ENCODE results near the gene LUZP4.
A peak's percentile ranks its signal among the peaks of the same experiment; 100 is the strongest.
"Not testable (repeated sequence)": the region's sequence is repeated elsewhere in the genome, so short reads cannot be mapped to it uniquely, and the experiment has no call there.

The LUZP4 gene

DNA sequence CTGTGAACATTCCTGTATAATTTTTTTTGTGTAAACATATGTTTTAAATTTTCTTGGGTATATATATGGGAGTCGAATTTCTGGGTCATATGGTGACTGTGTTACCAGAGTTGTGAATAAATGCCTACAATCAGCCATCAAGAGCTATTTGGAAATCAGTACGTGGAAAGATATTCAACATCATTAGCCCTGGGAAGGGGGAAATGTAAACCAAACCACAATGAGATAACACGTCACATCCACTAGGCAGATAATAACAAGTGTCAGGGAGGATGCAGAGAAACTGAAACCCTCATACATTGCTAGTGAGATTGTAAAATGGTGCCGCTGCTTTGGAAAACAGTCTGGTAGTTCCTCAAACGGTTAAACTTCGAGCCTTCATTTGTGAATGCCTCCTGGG, 43.9 kb downstream of the LUZP4 start:
- DNase-seq (ENCODE audit: low spot score) = no peak
- H3K4me3 ChIP-seq = no peak overlapping the region
- TF ChIP-seq, protein P1, sequence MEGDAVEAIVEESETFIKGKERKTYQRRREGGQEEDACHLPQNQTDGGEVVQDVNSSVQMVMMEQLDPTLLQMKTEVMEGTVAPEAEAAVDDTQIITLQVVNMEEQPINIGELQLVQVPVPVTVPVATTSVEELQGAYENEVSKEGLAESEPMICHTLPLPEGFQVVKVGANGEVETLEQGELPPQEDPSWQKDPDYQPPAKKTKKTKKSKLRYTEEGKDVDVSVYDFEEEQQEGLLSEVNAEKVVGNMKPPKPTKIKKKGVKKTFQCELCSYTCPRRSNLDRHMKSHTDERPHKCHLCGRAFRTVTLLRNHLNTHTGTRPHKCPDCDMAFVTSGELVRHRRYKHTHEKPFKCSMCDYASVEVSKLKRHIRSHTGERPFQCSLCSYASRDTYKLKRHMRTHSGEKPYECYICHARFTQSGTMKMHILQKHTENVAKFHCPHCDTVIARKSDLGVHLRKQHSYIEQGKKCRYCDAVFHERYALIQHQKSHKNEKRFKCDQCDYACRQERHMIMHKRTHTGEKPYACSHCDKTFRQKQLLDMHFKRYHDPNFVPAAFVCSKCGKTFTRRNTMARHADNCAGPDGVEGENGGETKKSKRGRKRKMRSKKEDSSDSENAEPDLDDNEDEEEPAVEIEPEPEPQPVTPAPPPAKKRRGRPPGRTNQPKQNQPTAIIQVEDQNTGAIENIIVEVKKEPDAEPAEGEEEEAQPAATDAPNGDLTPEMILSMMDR (IDR thresholded peaks at IDR 0.05) = no peak
- peak overlapping the region; percentile 39 to 54 for H3K27ac ChIP-seq

DNA sequence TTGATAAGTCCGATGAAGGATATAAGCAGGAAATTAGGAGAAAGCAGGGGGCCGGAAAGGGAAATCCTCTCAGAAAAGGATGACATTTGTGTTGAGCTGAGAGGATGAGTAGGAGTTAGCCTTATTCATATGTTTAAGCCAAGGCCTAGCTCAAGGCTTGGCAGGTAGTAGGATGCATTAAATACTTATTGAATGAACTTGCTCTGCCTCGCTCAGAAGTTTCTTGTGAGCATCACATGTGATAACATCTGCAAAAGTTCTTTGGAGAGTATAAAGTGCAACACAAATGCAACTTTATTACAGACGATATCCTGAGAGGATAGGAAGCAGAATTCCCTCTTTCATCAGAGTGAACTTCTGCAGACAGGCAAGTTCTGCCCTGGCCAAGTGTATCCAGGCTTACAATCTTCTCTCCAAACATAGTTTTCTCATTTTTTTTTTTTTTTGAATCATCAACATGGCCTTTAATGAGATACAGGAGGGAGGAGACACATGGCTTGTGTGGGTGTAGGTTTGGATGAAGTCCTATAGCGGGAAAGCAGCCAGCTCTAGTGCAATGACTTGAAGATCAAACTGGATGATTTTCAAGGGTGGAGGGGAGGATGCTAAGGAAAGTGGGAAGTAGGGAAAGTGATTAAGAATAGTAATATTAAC, 48.1 kb downstream of the LUZP4 start:
- TF ChIP-seq, protein P1 (IDR thresholded peaks at IDR 0.05) = no peak
- no peak overlapping the region for H3K27ac ChIP-seq
- DNase-seq (ENCODE audit: low spot score) = no peak

DNA sequence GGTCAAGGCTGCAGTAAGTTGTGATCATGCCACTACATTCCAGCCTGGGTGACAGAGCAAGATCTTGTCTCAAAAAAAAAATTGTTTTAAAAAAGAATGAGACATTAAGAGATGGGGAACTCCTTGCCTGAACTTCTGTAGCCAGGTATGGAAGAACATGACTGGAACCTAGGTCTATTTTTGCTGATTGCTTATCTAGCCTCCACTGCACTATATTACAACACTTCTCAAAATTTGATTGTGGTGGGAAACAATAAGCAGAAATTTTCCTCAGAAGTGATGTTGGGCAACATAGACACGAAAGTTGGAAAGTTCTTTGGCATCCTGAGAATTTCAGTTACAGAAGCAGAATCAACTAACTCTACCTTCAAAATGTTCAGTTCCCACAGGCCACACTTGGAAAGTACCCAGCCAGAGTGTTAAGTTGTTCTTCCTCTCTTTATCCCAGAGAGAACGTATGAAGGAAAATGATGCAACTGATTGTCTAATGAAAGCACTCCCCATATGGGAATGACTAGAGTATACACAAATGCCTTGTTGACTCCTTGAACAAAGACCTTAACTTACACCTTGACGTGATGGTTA, 50.0 kb downstream of the LUZP4 start:
- TF ChIP-seq, protein P1 (IDR thresholded peaks at IDR 0.05) = no peak
- Histone ChIP-seq H3K27ac (peak overlapping the region in 1 of 2 donors; percentile 38), H3K4me3 (no peak overlapping the region)
- no peak for DNase-seq (ENCODE audit: low spot score)

More for the DNA sequence above, 48.1 kb downstream of the LUZP4 start:
- no peak overlapping the region for H3K4me3 ChIP-seq

DNA sequence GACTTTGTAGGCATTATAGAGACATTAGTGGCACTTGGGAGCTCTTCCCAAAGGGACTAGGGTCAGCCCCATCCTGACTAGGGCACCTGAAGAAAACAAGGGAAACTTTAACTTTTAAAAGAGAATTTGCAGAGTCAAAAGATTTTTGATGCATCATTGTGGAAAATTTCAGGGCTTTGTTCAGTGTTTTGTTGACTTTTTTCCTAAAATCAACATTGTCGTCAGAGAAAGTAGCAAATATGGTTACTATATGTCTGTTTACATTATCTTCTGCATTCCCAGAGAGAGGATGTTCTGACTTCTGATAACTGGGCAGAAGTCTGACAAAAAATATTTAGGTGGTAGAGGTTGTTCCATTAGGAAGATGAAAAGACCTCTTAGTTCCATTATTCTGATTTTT, 51.9 kb downstream of the LUZP4 start:
- Histone ChIP-seq H3K27ac (no peak overlapping the region), H3K4me3 (no peak overlapping the region)
- no peak for DNase-seq (ENCODE audit: low spot score)
- TF ChIP-seq, protein P1 (IDR thresholded peaks at IDR 0.05) = no peak

- Histone ChIP-seq H3K27ac (peak overlapping the region; percentile 43 to 84), H3K4me3 (no peak overlapping the region)
- DNase-seq (ENCODE audit: low spot score) = peak; percentile 93
- TF ChIP-seq, protein P1 (IDR thresholded peaks at IDR 0.05) = no peak
These were observed 55.5 kb downstream of the LUZP4 start for GRCh38 chrX:115344885-115345614.

DNA sequence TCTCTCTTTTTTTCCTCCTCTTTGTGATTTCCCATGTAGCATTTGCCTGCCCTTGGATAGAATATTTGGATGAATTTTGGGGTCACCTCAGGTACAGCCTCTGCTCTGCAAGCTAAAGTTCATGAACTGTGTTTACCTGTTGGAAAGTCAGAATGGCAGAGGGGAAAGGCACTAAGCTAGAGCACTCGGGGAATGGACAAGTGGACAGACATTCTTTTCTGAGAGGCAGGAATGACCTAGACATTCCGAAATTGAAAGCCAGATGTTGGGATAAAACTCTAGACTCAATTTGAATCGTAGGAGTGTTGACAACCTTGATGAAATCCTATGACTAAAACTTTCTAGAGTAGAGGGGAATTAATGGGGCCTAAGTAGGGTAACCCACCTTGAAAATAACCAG, 56.1 kb downstream of the LUZP4 start:
- no peak for DNase-seq (ENCODE audit: low spot score)
- Histone ChIP-seq H3K4me3 (no peak overlapping the region), H3K27ac (peak overlapping the region; percentile 43 to 69)
- TF ChIP-seq, protein P1 (IDR thresholded peaks at IDR 0.05) = no peak

DNA sequence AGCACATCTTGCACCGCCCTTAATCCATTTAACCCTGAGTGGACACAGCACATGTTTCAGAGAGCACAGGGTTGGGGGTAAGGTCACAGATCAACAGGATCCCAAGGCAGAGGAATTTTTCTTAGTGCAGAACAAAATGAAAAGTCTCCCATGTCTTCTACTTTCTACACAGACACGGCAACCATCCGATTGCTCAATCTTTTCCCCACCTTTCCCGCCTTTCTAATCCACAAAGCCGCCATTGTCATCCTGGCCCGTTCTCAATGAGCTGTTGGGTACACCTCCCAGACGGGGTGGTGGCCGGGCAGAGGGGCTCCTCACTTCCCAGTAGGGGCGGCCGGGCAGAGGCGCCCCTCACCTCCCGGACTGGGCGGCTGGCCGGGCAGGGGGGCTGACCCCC, 57.2 kb downstream of the LUZP4 start:
- not testable (repeated sequence) for H3K27ac ChIP-seq; DNase-seq (ENCODE audit: low spot score); H3K4me3 ChIP-seq

Data from coronary artery (tissue), 2 donors.